K562 (cell line): ENCODE measurements around the gene TTC32. TPM values are rescaled to one million over a fixed set of nuclear protein-coding genes. Genes with fewer than 3 reads are reported as not detected.
"Not testable (repeated sequence)": the region's sequence is repeated elsewhere in the genome, so short reads cannot be mapped to it uniquely, and the experiment has no call there.

Experiments
- ATAC-seq: fragments of 200-7000 bp; cut with Tn5 transposase; 3 replicates; pipeline ENCODE4 v1.9.1; 2020; ENCODE audit warnings: moderate library complexity
- BruUV-seq: library from RNA; stranded (reverse); fragments of 400-500 nt; replicated peaks from 2 replicates; lab custom pipeline; 2021; lab: Mats Ljungman, UMichigan
- CTCF ChIA-PET: fragments of 300-600 bp; formaldehyde crosslinking; extraction: SDS; loops from one replicate; lab custom pipeline; 2021; ENCODE audit warnings: low intra/inter-chr PET ratio; lab: Yijun Ruan, JAX
- POLR2A ChIA-PET: fragments of 300-600, 350-650 bp; sonication (Branson Sonifier 250); formaldehyde crosslinking; extraction: SDS; loops from one replicate; lab custom pipeline; 2021; ENCODE audit warnings: antibody characterized with exemption, inconsistent platforms; lab: Yijun Ruan, JAX
- DNase-seq, 4 experiments: peaks; one replicate each; pipeline versions ENCODE4 v3.0.0 to v3.0.0-alpha.2; 2011 to 2018; ENCODE audit warnings: low spot score in 3 of 4, mixed read lengths in 3 of 4; ENCODE audit errors: extremely low read depth in 1 of 4
- FAIRE-seq: peaks from 2 replicates; lab custom pipeline; 2011; peaks lifted over from hg19 to GRCh38; lab: Jason Lieb, UNC
- H2AFZ ChIP-seq: 2 replicates; pipeline ENCODE4 v1.6.0; 2011; ENCODE audit warnings: low read depth, low read length, control low read depth, inconsistent platforms
- H3K27ac ChIP-seq: fragments of 200-600 bp; 3 replicates; pipeline ENCODE4 v1.8.0; 2011; ENCODE audit warnings: low read depth, mild to moderate bottlenecking, control low read depth, inconsistent platforms, low read length, moderate library complexity, mixed read lengths; ENCODE audit errors: extremely low read depth
- H3K27me3 ChIP-seq, 2 experiments: fragments of 300-600 bp in 1 of 2; 2 replicates in 1 of 2; 3 replicates in 1 of 2; pipeline versions ENCODE4 v1.6.0 to v1.8.0; 2011; ENCODE audit warnings: inconsistent platforms in 2 of 2, low read length in 2 of 2, mild to moderate bottlenecking in 1 of 2, mixed read lengths in 1 of 2, moderate library complexity in 1 of 2; ENCODE audit not compliant: control insufficient read depth in 2 of 2, insufficient read depth in 2 of 2
- H3K36me3 ChIP-seq: fragments of 300-600 bp; 3 replicates; pipeline ENCODE4 v1.8.0; 2011; ENCODE audit warnings: mild to moderate bottlenecking, low read length, inconsistent platforms; ENCODE audit not compliant: control insufficient read depth, insufficient read depth
- H3K4me1 ChIP-seq, 2 experiments: fragments of 200-600 bp in 1 of 2; replicated peaks in 1 of 2; 2 replicates in 1 of 2; 3 replicates in 1 of 2; pipeline versions ENCODE4 v1.5.1 to v1.8.0; 2011; ENCODE audit warnings: inconsistent platforms in 2 of 2, low read length in 2 of 2, mild to moderate bottlenecking in 1 of 2, mixed read lengths in 1 of 2, moderate library complexity in 1 of 2; ENCODE audit not compliant: control insufficient read depth in 2 of 2, insufficient read depth in 2 of 2
- H3K4me2 ChIP-seq: 2 replicates; pipeline ENCODE4 v1.6.1; 2011; ENCODE audit warnings: low read length, control low read depth, inconsistent platforms, mixed read lengths; ENCODE audit not compliant: insufficient read depth
- H3K4me3 ChIP-seq: fragments of 200-600 bp; sonication (generic), shearing (Covaris generic); 2 replicates; pipeline ENCODE4 v1.5.1; 2016; ENCODE audit warnings: control low read depth, inconsistent platforms
- H3K79me2 ChIP-seq: fragments of 200-600 bp; 3 replicates; pipeline ENCODE4 v1.8.0; 2011; ENCODE audit warnings: low read length, inconsistent platforms; ENCODE audit not compliant: control insufficient read depth, insufficient read depth
- H3K9ac ChIP-seq, 2 experiments: 2 replicates each; pipeline versions ENCODE4 v1.6.0 to v1.6.1; 2011; ENCODE audit warnings: low read depth in 2 of 2, low read length in 2 of 2, control low read depth in 1 of 2, inconsistent platforms in 1 of 2, mild to moderate bottlenecking in 1 of 2, mixed read lengths in 1 of 2; ENCODE audit not compliant: insufficient read depth in 1 of 2
- H3K9me1 ChIP-seq: one replicate; pipeline ENCODE4 v1.6.0; 2011; ENCODE audit warnings: inconsistent platforms, mild to moderate bottlenecking, low read length, moderate library complexity; ENCODE audit not compliant: control insufficient read depth, insufficient read depth
- H3K9me3 ChIP-seq: replicated peaks from 2 replicates; pipeline ENCODE4 v1.5.1; 2011; ENCODE audit warnings: low read depth, low read length, inconsistent platforms; ENCODE audit not compliant: control insufficient read depth, insufficient read depth
- H4K20me1 ChIP-seq: replicated peaks from 2 replicates; pipeline ENCODE4 v1.6.1; 2011; ENCODE audit warnings: low read length, inconsistent platforms, mixed read lengths; ENCODE audit not compliant: control insufficient read depth, insufficient read depth
- CEBPG ChIP-seq, 3 experiments: fragments of 200-800 bp in 1 of 3; sonication (Bioruptor generic) in 1 of 3; sonication (generic) in 1 of 3; formaldehyde crosslinking in 1 of 3; IDR thresholded peaks in 2 of 3; conservative IDR thresholded peaks in 1 of 3; 2 replicates each; pipeline versions ENCODE4 v1.6.1 to v1.8.0; 2016 to 2022; ENCODE audit warnings: missing compliant biosample characterization in 2 of 3, missing genetic modification characterization in 2 of 3, mild to moderate bottlenecking in 1 of 3, missing genetic modification reagents in 1 of 3
- POLR3A ChIP-seq: IDR thresholded peaks from 2 replicates; pipeline ENCODE4 v1.6.1; 2011; ENCODE audit warnings: borderline replicate concordance, mild to moderate bottlenecking, moderate library complexity; ENCODE audit not compliant: insufficient read length, insufficient read depth; ENCODE audit errors: extremely low read depth
- in situ Hi-C: fragments of 300-500 bp; cut with MboI; formaldehyde crosslinking; loops from 4 replicates; pipeline ENCODE4 v1.15.0; 2018; ENCODE audit warnings: inconsistent platforms, mixed read lengths
- intact Hi-C: fragments of 100-400 bp; cut with micrococcal nuclease; formaldehyde crosslinking; loops from 2 replicates; pipeline ENCODE4 v1.14.2; 2022
- polyA plus RNA-seq, 8 experiments: library from polyadenylated mRNA; depleted of rRNA in 4 of 8; stranded (reverse) in 5 of 8; unstranded in 3 of 8; fragments of >200 nt; fragmentation: Nextera tagmentation in 2 of 8; fragmentation: Illumina TruSeq in 1 of 8; extraction: Ambion mirVana in 2 of 8; extraction: Trizol in 1 of 8; gene quantifications; 2 replicates each; pipeline versions ENCODE4 v1.2.1 to v1.2.3, GENCODE V29; 2011 to 2014; ENCODE audit warnings: inconsistent platforms in 1 of 8, missing spikeins in 1 of 8
- total RNA-seq, 7 experiments: library from RNA; depleted of rRNA in 6 of 7; stranded (reverse); fragments of >200 nt in 6 of 7; fragmentation: Illumina TruSeq in 2 of 7; extraction: Trizol in 2 of 7; gene quantifications; 2 replicates each; pipeline versions ENCODE4 v1.2.1 to v1.2.3, GENCODE V29; 2011 to 2021; ENCODE audit warnings: low replicate concordance in 1 of 7

The TTC32 gene
- total and polyA plus RNA-seq, 9 of the 15 experiments (the other 6 are each of a cell fraction or from before 2014, with no cell fraction given), result 27.6 to 71.4 (median 52.6) TPM

DNA sequence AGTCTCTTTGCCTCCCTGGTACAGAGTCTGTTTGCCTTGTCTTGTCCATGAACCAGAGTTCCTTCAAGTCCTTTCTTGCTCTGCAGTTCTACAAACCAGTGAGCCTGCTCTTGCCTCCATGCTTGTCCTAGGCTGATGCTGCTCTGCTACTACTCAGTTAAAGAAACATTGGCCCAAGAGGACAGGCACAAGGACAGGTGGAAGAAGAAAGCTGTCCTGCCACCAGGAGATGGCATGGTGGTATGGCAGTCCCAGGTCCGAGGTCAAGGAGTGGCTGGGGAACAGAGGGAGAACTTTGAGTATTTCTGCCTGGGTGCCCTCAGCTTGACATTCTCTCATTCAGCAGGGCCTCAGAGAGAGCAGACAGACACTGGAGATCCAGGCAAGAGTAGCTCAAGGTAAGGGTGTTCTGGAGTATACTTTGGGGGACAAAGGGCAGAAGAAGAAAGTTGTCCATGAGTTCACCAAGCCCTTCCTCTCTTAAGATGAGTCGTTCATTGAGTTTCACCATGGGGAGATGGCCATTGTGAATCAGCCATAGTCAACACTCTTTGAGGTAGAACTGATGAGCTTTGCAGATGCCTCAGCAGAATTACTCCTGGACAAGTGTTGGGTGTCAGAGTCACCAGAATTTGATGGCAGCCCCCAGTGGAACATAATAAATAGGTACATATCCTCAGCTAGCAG lies 20.4 kb downstream of the TTC32 start (continued):
- TF ChIP-seq CEBPG (CRISPR knock-in tag; IDR thresholded peaks at IDR 0.05) (no peak), CEBPG (tag; conservative IDR thresholded peaks at IDR 0.05 in 1 of 2, IDR thresholded peaks at IDR 0.05 in 1 of 2) (no peak), POLR3A (no peak)

DNA sequence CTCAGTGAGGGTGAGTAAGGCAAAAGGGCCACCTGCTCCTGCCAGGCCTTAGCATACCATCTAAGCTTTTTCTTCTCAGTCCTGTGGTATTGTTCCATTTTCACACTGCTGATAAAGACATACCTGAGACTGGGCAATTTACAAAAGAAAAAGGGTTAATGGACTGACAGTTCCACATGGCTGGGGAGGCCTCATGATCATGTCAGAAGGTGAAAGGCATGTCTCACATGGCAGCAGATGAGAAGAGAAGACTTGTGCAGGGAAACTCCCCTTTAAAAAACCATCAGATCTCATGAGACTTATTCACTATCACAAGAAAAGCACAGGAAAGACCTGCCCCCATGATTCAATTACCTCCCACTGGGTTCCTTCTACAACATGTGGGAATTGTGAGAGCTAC lies 21.6 kb downstream of the TTC32 start:
- H2AFZ ChIP-seq, in situ Hi-C loops, H3K4me3 ChIP-seq, H3K27ac ChIP-seq, H3K9me3 ChIP-seq, H3K4me2 ChIP-seq, H3K9ac ChIP-seq, DNase-seq, H3K4me1 ChIP-seq, CTCF ChIA-PET, H3K27me3 ChIP-seq, H3K9me1 ChIP-seq, ATAC-seq, H3K36me3 ChIP-seq, H4K20me1 ChIP-seq, FAIRE-seq, POLR2A ChIA-PET, BruUV-seq, H3K79me2 ChIP-seq: not testable (repeated sequence)
- intact Hi-C loops, result loop anchor here (10.0 kb wide), 1 partner anchor 1325 kb away; no protein-coding TSS in a partner anchor
